ENCODE measurements around the gene SMIM5. TPM values are rescaled to one million over a fixed set of nuclear protein-coding genes. Genes with fewer than 3 reads are reported as not detected.

The SMIM5 gene
- total RNA-seq, 1 donor from 2014 or later: 2.2 TPM

- Histone ChIP-seq H3K27me3 (no peaks in the 10 kb centered on the region), H3K9me3 (no peaks in the 10 kb centered on the region), H3K27ac (no peak overlapping the region), H3K4me3 (no peak overlapping the region), H3K36me3 (peaks cover 0 to 21% of the 10 kb centered on the region in 2 donors), H3K4me1 (no peaks in the 10 kb centered on the region)
- TF ChIP-seq CTCF (IDR thresholded peaks at IDR 0.05): no peak
- no peak for TF ChIP-seq POLR2AphosphoS5 (IDR thresholded peaks at IDR 0.05; ENCODE audit: insufficient read depth in 1 of 2, low read depth in 1 of 2)
- no peak for TF ChIP-seq POLR2A (IDR thresholded peaks at IDR 0.05)
- no peak for DNase-seq (ENCODE audit: extremely low spot score in 2 of 2)
- intact Hi-C loops (cut with DNase I): no loop called here
Observed at GRCh38 chr17:75610103-75610984, 22.9 kb upstream of the SMIM5 start.

DNA sequence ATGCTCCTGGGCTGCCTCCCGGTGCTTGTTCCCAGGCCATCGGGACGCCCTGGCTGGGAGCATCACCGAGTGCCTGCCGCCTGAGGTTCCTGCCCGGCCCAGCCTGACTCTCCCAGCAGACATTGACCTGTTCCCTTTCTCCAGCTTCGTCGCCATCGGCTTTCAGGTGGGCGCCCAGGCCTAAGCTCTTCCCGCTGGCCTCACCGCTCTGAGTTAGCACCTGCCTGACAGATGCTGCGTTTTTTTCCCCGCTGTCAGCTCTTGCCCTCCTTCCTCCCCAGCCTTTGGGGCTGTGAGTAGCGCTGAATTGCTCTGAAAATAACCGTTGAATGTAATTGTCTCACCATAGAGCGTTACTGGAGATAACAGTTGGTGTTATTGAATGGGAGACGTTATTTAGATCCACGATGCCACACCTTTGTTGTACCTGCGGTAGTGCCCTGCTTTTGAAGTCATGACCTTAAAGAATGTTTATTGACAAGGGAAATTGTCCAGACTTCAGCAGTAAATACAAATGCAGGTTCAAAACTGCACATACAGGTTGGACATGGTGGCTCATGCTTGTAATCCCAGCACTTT is 21.3 kb upstream of the SMIM5 start:
- no peaks in the 10 kb centered on the region for H3K9me3 ChIP-seq
- intact Hi-C loops (cut with DNase I): no loop called here
- H3K27ac ChIP-seq: no peak overlapping the region
- H3K27me3 ChIP-seq: no peaks in the 10 kb centered on the region
- no peaks in the 10 kb centered on the region for H3K4me1 ChIP-seq
- no peak for TF ChIP-seq CTCF (IDR thresholded peaks at IDR 0.05)
- TF ChIP-seq POLR2A (IDR thresholded peaks at IDR 0.05): no peak
- TF ChIP-seq POLR2AphosphoS5 (IDR thresholded peaks at IDR 0.05; ENCODE audit: insufficient read depth in 1 of 2, low read depth in 1 of 2): no peak
- no peak for DNase-seq (ENCODE audit: extremely low spot score in 2 of 2)
- H3K4me3 ChIP-seq: no peak overlapping the region
- peaks cover 0 to 27% of the 10 kb centered on the region in 2 donors for H3K36me3 ChIP-seq

- Histone ChIP-seq H3K4me1 (no peaks in the 10 kb centered on the region), H3K4me3 (no peak overlapping the region), H3K36me3 (peaks cover 0 to 37% of the 10 kb centered on the region in 2 donors), H3K9me3 (no peaks in the 10 kb centered on the region), H3K27ac (no peak overlapping the region), H3K27me3 (no peaks in the 10 kb centered on the region)
- TF ChIP-seq POLR2AphosphoS5 (IDR thresholded peaks at IDR 0.05; ENCODE audit: insufficient read depth in 1 of 2, low read depth in 1 of 2) (no peak), POLR2A (IDR thresholded peaks at IDR 0.05) (no peak), CTCF (IDR thresholded peaks at IDR 0.05) (no peak)
- intact Hi-C loops (cut with DNase I): no loop called here
- DNase-seq (ENCODE audit: extremely low spot score in 2 of 2): no peak
Observed at GRCh38 chr17:75612906-75613626, 20.2 kb upstream of the SMIM5 start.

GRCh38 chr17:75614006-75614405 is 19.2 kb upstream of the SMIM5 start:
- DNase-seq (ENCODE audit: extremely low spot score in 2 of 2): no peak
- Histone ChIP-seq H3K27me3 (no peaks in the 10 kb centered on the region), H3K9me3 (no peaks in the 10 kb centered on the region), H3K27ac (no peak overlapping the region), H3K4me1 (no peaks in the 10 kb centered on the region), H3K36me3 (peaks cover 0 to 46% of the 10 kb centered on the region in 2 donors), H3K4me3 (no peak overlapping the region)
- intact Hi-C loops (cut with DNase I): no loop called here
- TF ChIP-seq CTCF (IDR thresholded peaks at IDR 0.05) (no peak), POLR2A (IDR thresholded peaks at IDR 0.05) (no peak), POLR2AphosphoS5 (IDR thresholded peaks at IDR 0.05; ENCODE audit: insufficient read depth in 1 of 2, low read depth in 1 of 2) (no peak)
